Glomerular visceral epithelial cell (primary cell): Measurements from ENCODE around the gene MPI.
"Not testable (repeated sequence)": the region's sequence is repeated elsewhere in the genome, so short reads cannot be mapped to it uniquely, and the experiment has no call there.

ENCODE experiments used
- DNase-seq: peaks from one replicate; pipeline ENCODE4 v3.0.0-alpha.2; 2016; ENCODE audit errors: extremely low spot score

Gene MPI

DNA sequence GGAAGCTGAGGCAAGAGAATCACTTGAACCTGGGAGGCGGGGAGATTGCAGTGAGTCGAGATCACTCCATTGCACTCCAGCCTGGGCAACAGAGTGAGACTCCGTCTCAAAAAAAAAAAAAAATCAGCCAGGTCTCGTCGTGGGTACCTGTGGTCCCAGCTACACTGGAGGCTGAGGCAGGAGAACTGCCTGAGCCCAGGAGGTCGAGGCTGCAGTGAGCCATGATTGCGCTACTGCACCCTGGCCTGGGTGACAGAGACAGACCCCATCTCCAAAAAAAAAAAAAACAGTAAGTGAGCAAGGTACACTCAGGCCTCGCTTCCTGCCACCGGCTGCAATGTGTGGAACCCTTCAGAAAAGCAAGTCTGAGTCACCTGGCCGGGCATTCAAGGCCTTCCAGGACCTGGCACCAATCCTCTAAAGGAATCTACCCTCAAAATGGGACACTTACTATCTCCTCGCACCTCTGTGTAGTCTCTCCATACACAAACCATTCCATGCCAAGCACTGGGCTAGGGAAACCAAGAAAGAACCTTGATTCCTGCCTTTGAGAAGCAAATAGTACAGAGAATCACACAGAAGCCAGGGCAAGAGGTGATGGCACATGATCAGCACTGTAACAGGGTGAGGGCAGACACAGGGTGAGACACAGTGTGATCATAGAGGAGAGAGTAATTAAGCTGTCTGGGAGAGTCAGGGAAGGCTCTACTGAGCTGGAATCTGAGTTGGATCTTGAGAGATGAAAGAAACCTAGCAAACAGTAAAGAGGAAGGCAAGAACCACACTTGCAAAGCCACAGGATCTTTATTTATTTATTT lies 26.4 kb upstream of the MPI start:
- peak; percentile 65 for DNase-seq

DNA sequence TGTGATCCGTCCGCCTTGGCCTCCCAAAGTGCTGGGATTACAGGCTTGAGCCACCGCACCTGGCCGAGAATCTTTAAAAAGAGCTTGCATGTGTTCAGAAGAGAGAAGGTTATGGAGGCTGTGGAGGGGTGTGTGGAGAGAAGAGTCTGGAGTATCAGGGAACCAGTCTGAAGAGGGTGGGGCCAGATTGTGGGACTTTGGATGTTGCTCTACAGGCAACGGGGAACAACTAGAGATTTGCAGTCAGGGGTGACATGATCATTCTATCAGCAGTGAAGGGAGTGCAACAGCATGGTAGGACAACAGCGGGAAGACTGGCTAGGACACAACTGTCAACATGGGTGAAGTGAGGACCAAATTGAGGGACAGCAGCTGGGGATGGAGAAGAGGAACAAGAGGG lies 25.5 kb upstream of the MPI start:
- DNase-seq, result no peak

DNA sequence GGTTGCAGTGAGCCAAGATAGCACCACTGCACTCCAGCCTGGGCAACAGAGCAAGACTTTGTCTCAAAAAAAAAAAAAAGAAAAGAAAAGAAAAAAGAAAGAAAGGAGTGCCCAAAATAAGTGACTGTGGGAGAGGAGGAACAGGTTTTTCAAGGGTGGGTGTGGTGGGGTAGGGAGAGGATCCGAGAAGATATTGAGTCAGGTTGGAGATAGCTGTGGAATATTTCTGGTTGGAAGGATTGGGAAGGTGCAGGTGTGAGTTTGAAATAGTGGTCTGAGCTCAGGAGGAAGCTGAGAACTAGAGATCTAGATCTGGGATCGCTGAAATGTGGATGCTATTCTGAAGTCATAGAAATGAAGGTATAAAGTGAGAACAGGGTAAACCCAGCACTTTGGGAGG lies 24.5 kb upstream of the MPI start:
- DNase-seq, result no peak

DNA sequence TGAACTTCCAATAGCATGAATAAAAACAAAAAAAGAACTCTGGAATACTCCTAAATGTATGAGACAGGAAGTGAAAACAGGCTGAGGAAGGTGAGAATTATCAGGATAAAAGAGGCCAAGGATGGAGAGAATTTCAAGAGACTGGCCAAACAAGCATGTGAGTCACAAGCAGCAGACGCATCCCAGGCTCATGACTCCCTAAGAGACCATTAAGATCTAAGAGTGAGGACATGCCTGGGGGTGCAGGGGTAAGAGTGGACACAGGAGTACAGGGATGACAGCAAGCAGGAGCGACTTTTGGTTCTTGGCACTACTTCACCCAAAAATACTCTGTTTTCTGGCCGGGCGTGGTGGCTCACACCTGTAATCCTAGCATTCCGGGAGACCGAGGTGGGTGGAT lies 23.8 kb upstream of the MPI start:
- peak; percentile 70 for DNase-seq

DNA sequence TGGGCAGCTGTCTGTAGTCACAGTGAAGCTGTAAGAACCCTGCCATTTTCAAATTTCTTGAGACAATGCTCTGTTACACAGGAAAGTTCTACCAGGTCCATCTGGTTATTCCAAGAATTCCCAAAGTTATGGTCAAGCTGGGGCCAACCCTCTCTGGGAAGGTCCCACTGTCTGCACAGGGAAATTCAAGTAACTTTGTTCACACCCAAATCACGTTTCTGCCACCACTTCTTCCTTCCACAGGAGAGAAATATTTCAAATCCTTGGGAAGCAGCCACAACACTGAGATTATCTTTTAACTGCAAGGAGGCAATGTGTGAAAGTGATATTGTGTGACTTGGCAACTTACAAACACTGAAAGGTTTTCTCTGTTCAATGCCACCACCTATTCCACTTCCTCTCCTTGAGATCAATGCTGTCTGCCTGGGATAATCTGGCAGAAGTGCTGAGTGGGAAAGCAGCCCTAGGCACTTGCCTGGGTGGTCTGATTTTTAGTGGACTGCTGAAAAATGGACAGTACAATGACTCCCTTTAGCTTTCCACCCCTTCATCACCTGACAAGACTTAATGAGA lies 22.3 kb upstream of the MPI start:
- no peak for DNase-seq

DNA sequence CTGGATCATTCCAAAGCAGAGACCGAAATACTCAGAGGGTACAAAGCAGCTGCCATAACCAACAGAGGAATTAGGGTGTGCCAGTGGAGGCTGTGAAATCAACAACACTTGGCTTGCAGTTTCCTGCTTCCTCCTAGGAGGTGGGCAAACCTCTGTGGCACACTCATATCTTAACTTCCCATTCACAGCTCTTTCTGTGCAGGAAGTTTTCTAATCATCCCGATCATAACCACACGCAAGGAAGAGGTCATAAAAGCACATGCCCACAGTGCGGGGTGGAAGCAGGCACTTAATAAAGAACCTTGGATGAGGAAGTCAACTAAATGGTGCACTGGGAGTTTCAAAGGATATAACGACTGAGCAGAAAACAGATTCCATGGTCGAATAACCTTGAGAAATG lies 21.8 kb upstream of the MPI start:
- DNase-seq, result peak; percentile 48

DNA sequence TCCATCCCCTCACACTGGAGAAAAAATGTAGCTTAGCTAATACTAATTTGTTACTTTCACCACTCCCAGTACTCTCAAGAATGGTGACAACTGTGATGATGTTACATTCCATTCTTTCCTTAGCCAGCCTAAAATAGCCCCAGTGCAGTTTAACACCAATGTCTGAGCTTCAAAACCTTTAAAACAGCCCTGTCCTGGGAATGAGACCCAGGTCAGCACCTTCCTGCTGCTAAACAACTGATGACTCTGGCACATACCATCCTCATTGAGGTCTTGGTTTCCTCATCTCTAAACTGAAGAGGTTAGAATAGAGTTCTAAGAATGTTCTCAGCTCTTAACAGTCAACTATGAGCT lies 20.5 kb upstream of the MPI start:
- no peak for DNase-seq

DNA sequence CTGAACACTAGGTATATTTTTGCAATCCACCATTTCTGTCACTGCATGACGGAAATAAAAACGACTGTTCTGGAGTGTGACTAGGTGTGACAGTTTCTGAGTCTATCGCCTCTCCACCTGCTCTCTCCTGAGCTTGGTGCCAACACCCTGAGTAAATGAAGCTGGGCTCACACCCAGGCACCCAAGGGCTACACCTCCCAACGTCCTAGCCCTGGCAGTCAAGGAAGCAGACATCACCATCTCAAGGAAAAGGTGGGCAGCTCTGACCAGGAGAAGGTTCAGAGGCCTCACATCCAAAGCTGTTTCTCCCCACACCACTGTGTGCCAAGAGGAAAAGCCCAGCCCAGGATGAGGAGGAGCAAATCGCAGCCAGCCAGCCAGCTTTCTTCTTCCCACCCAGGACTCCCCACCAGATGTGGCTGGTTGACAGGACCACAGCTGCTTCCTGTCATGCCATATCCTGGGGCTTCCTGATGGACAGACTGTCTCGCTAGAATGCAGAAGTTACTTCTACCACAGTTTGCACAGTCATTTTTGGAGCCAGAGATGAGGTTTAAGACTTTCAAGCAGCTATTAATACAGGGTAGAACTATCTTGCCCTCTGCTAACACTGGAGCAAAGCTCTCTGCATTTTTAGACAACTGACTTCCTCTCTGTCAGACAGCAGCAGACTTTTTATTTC lies 20.0 kb upstream of the MPI start:
- no peak for DNase-seq

DNA sequence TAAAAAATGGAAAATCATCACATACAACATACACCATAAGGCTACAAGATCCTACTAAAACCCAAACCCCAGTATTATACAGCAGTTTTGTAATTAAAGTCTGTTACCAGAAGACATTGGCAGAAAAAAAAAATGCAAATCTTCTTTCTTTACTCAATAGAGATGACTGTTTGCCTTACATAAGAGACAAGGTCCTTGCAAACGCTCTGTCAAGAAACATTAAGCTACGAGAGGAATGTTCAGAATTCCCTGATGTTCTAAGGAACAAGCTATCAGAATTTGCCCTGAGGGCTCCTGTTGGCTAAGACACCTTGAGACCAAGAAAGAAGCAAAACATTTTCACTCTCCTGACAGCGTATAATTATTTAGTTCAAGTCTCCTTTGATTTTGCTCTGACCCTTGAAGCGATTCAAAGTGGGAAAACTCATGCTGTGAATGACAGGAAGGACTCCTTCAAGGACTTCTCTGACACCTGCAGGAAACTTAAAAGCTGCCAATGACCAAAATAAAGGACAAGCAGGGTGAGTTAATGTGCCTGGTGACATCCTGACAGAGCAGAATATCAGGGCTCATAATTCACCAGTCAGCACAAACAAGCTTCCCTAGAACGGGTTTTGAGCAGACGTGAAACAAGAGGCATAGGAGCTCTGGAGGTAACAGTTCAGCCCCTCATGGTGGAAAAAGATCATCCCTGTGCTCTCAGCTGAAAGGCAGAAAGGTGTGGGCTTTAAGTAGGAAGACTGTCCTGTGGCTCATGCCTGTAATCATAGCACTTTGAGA lies 19.2 kb upstream of the MPI start:
- DNase-seq, result no peak

DNA sequence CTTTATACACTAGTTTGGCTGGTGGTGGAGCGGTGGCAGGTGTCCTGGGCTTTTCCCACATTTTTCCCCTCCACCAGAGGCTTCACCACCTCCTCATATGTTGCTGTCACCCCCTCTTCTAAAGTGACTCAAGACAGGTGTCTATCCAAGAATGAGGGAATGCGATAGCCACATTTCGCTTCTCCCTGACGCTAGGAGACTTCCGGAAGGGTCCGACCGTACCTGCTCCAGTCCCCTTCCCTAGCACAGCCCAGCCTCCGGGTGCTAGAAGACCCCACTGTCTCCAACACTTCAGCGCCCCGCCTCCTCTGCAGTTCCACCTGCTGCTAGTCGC lies 17.2 kb upstream of the MPI start:
- no peak for DNase-seq

DNA sequence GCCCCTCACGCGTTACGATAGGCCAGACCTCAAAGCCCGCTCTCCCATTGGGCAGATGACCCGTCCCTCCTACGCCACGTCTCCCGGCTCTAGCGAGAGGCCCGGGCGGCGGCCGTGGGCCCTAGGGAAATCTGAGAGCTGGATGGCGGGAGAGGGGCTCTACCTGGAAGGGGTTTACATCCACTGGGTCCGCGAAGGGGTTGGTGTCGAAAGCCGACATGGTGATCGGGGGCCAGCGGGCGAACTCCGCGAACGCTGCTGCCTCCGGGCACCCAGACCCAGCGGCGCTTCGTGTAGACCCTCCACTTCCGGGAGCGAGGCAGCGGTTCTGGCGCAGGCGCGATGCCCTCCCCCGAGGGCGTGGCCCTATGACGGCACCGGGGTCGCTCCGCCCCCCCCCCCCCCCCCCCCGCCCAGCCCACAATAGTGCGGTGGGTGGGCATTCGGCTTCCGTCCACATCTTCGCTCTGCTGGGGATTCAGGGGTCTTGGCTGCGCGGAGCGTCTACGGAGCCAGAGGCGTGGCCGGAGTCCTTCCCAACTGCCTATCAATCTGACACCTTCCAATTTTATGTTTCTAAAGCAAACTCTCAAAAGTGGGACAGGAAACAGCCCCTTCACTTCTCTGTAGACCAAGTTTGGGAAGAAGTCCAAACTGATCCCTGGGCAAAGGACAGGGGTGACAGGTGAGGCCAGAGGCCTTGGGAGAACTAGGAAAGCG lies 16.6 kb upstream of the MPI start, which contains the start of gene SCAMP2:
SCAMP2 (minus strand) TSS at position 330 of the 720 bp plus-strand sequence; CDS start at position 220, 110 bp downstream.
- peak; percentile 91 for DNase-seq

DNA sequence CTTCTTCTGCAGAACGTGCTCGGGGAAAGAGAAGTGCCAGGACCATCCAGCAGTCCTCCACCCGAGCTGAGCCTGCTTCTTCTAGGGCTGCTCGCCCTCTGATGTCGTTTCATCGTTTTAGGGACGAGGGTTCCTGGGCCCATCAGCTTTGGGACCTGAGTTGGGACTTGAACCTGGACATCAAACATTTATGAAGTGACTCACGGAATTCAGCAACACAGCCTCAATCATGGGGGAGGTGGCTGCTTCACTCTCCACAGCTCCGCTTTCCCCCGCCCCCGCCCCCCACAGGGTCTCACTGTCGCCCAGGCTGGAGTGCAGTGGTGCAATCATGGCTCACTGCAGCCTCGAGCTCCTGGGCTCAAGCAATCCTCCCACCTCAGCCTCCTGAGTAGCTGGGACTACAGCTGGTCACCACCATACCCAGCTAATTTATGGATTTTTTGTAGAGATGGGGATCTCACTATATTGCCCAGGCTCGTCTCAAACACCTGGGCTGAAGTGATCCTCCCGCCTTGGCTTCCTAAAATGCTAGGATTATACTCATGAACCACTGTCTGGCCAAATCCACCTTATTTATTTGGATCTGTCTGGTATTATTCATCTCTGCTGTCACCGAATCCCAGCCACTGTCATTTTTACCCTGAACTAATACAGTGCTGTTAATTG lies 16.0 kb upstream of the MPI start:
- no peak for DNase-seq

DNA sequence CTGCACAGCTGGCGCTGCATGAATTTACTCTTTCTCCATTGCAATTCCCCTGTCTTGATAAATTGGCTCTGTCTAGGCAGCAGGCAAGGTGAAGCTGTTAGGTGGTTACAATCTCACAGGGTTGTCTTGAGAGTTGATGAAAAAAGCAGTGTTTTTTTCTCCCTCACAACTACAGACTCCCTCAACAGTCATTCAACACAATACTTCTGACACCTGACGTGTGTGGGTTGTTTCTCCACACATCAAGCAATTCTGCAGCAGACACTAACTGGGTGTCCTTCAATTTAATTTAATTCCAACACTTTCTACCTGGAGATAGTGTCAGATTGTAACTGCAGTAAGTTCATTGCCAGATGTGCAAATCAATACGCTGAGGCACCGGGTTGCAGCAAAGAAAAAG lies 11.6 kb upstream of the MPI start:
- no peak for DNase-seq

DNA sequence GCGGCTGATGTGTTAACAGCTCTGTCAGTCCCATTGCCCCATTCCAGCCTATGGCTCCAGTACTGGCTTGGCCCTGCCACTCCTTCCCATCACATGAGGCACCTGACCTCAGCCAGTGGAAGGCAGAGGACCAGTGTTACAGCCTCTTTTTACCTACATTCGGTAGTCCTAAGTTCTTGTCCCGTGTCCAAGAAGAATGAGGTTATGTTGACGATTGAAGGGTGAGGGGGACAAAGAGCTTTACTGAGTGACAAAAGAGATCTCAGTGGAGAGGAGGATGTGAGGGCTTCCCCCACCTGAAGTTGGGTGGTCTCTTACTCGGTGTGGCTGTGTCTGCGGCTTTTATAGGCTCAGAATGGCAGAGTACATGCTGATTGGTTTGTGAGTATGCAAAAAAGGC lies 7.3 kb upstream of the MPI start:
- no peak for DNase-seq

DNA sequence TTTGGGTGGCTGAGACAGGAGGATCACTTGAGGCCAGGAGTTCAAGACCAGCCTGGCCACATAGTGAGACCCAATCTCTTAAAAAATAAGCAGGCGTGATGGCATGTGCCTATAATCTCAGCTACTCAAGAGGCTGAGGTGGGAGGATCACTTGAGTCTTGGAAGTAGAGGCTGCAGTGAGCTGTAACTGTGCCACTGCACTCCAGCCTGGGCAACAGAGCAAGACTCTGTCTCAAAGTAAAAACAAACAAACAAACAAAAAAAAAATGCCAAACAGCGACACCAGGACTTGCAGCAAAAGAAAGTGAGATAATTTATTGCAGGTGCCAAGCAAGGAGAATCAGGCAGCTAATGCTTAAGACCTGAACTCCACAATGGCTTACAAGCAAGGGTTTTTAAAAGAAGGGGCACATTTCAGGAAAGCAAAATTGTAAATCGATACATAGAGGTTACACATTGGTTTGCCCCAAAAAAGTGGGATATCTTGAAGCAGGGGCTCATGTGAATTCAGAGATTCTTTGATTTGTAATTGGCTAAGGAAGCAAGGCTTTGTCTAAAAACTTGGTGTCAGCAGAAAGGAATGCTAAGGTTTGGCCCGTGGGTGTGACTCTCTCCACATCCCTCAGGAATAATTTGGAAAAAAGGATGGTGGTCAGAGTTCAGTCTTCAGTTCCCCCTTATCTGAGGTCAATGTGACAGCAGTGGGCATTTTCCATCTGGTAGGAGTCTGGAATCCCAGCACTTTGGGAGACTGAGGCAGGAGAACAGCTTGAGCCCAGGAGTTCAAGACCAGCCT lies 5.2 kb upstream of the MPI start:
- no peak for DNase-seq

DNA sequence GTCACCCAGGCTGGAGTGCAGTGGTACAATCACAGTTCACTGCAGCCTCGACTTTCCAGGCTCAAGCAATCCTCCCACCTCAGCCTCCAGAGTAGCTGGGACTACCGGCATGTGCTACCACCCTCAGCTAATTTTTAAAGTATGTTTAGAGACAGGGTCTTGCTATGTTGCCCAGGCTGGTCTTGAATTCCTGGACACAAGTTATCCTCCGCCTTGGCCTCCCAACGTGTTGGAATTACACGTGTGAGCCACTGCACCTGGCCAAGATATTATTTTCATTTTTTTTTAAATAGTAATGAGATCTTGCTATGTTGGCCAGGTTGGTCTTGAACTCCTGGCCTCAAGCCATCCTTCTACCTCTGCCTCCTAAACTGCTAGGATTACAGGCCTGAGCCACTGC lies 4.4 kb upstream of the MPI start:
- no peak for DNase-seq

DNA sequence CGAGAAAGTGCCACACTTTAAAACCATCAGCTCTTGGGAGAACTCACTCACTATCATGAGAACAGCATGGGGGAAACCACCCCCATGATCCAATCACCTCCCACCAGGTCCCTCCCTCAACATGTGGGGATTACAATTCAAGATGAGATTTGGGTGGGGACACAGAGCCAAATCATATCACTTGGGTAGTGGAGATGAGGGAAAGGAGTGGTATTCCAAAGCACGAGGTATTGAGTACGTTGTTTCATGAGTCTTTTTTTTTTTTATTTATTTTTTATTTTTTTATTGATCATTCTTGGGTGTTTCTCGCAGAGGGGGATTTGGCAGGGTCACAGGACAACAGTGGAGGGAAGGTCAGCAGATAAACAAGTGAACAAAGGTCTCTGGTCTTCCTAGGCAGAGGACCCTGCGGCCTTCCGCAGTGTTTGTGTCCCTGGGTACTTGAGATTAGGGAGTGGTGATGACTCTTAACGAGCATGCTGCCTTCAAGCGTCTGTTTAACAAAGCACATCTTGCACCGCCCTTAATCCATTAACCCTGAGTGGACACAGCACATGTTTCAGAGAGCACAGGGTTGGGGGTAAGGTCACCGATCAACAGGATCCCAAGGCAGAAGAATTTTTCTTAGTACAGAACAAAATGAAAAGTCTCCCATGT lies 2.2 kb upstream of the MPI start:
- DNase-seq, result not testable (repeated sequence)

DNA sequence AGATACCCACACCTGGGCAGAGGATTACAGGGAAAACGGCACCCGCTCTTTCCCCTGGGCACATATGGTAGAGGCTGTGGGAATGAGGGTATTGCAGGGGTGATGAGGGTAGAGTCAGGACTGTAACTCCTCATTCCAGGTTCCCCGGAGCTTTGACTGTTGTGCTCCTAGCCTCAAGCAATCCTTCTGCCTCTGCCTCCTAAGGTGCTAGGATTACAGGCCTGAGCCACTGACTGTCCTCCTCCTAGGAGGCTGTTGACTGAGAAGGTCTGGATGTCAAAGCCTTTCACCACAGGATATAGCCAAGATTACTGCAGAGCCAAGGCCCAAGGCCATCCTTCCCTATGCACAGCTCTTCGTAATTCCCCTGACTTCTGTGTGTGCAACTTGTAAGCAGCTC lies 1.1 kb upstream of the MPI start:
- DNase-seq, result no peak

DNA sequence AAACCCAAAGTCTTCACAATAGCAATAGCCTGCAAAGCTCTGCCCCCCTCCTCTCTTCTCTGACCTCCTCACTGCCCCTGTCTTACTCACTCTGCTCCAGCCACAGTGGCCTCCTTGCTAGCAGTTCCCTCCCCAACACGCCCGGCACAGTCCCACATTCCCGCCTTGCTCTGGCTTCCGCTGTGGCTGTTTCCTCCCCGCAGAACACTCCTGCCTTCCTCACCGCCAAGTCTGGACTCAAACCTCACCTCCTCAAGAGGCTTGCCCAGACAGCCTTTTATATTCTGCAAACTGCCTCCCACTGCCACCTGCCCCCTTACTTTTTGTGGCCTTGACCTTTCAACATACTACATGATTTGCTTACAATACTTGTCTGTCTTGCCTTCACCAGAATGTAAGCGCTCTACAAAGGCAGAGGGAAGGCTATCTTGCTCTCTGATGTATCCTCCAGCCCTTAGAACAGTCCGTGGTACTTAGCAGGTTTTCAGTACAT lies 406 bp upstream of the MPI start:
- DNase-seq, result no peak

DNA sequence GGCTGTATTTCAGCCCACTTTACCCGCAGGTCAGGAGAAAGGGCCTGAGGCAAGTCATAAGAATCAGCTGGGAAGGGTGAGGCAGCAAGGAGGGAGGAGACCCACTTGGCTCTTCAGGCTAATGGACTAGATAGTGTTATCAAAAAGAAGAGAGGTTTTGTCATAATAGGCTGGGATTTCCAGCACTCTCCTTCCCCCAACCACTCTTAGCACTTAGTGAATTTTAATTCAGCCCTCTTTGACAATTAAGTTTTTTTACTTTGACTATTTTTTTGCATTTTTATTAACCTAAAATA lies 771 bp downstream of the MPI start:
- DNase-seq, result no peak
